K562 (cell line): ENCODE results near the gene BCAP31. TPM values are rescaled to one million over a fixed set of nuclear protein-coding genes. Genes with fewer than 3 reads are reported as not detected.

Source experiments
- ATAC-seq: fragments of 200-7000 bp; cut with Tn5 transposase; 3 replicates; pipeline ENCODE4 v1.9.1; 2020; ENCODE audit warnings: moderate library complexity
- BruUV-seq: library from RNA; stranded (reverse); fragments of 400-500 nt; replicated peaks from 2 replicates; lab custom pipeline; 2021; lab: Mats Ljungman, UMichigan
- CTCF ChIA-PET: fragments of 300-600 bp; formaldehyde crosslinking; extraction: SDS; loops from one replicate; lab custom pipeline; 2021; ENCODE audit warnings: low intra/inter-chr PET ratio; lab: Yijun Ruan, JAX
- POLR2A ChIA-PET: fragments of 300-600, 350-650 bp; sonication (Branson Sonifier 250); formaldehyde crosslinking; extraction: SDS; loops from one replicate; lab custom pipeline; 2021; ENCODE audit warnings: antibody characterized with exemption, inconsistent platforms; lab: Yijun Ruan, JAX
- DNase-seq, 4 experiments: peaks; one replicate each; pipeline versions ENCODE4 v3.0.0 to v3.0.0-alpha.2; 2011 to 2018; ENCODE audit warnings: low spot score in 3 of 4, mixed read lengths in 3 of 4; ENCODE audit errors: extremely low read depth in 1 of 4
- FAIRE-seq: peaks from 2 replicates; lab custom pipeline; 2011; peaks lifted over from hg19 to GRCh38; lab: Jason Lieb, UNC
- H2AFZ ChIP-seq: 2 replicates; pipeline ENCODE4 v1.6.0; 2011; ENCODE audit warnings: low read depth, low read length, control low read depth, inconsistent platforms
- H3K27ac ChIP-seq: fragments of 200-600 bp; 3 replicates; pipeline ENCODE4 v1.8.0; 2011; ENCODE audit warnings: low read depth, mild to moderate bottlenecking, control low read depth, inconsistent platforms, low read length, moderate library complexity, mixed read lengths; ENCODE audit errors: extremely low read depth
- H3K27me3 ChIP-seq, 2 experiments: fragments of 300-600 bp in 1 of 2; 2 replicates in 1 of 2; 3 replicates in 1 of 2; pipeline versions ENCODE4 v1.6.0 to v1.8.0; 2011; ENCODE audit warnings: inconsistent platforms in 2 of 2, low read length in 2 of 2, mild to moderate bottlenecking in 1 of 2, mixed read lengths in 1 of 2, moderate library complexity in 1 of 2; ENCODE audit not compliant: control insufficient read depth in 2 of 2, insufficient read depth in 2 of 2
- H3K36me3 ChIP-seq: fragments of 300-600 bp; 3 replicates; pipeline ENCODE4 v1.8.0; 2011; ENCODE audit warnings: mild to moderate bottlenecking, low read length, inconsistent platforms; ENCODE audit not compliant: control insufficient read depth, insufficient read depth
- H3K4me1 ChIP-seq, 2 experiments: fragments of 200-600 bp in 1 of 2; replicated peaks in 1 of 2; 2 replicates in 1 of 2; 3 replicates in 1 of 2; pipeline versions ENCODE4 v1.5.1 to v1.8.0; 2011; ENCODE audit warnings: inconsistent platforms in 2 of 2, low read length in 2 of 2, mild to moderate bottlenecking in 1 of 2, mixed read lengths in 1 of 2, moderate library complexity in 1 of 2; ENCODE audit not compliant: control insufficient read depth in 2 of 2, insufficient read depth in 2 of 2
- H3K4me2 ChIP-seq: 2 replicates; pipeline ENCODE4 v1.6.1; 2011; ENCODE audit warnings: low read length, control low read depth, inconsistent platforms, mixed read lengths; ENCODE audit not compliant: insufficient read depth
- H3K4me3 ChIP-seq: fragments of 200-600 bp; sonication (generic), shearing (Covaris generic); 2 replicates; pipeline ENCODE4 v1.5.1; 2016; ENCODE audit warnings: control low read depth, inconsistent platforms
- H3K79me2 ChIP-seq: fragments of 200-600 bp; 3 replicates; pipeline ENCODE4 v1.8.0; 2011; ENCODE audit warnings: low read length, inconsistent platforms; ENCODE audit not compliant: control insufficient read depth, insufficient read depth
- H3K9ac ChIP-seq, 2 experiments: 2 replicates each; pipeline versions ENCODE4 v1.6.0 to v1.6.1; 2011; ENCODE audit warnings: low read depth in 2 of 2, low read length in 2 of 2, control low read depth in 1 of 2, inconsistent platforms in 1 of 2, mild to moderate bottlenecking in 1 of 2, mixed read lengths in 1 of 2; ENCODE audit not compliant: insufficient read depth in 1 of 2
- H3K9me1 ChIP-seq: one replicate; pipeline ENCODE4 v1.6.0; 2011; ENCODE audit warnings: inconsistent platforms, mild to moderate bottlenecking, low read length, moderate library complexity; ENCODE audit not compliant: control insufficient read depth, insufficient read depth
- H3K9me3 ChIP-seq: replicated peaks from 2 replicates; pipeline ENCODE4 v1.5.1; 2011; ENCODE audit warnings: low read depth, low read length, inconsistent platforms; ENCODE audit not compliant: control insufficient read depth, insufficient read depth
- H4K20me1 ChIP-seq: replicated peaks from 2 replicates; pipeline ENCODE4 v1.6.1; 2011; ENCODE audit warnings: low read length, inconsistent platforms, mixed read lengths; ENCODE audit not compliant: control insufficient read depth, insufficient read depth
- CHD1 ChIP-seq: fragments of 200-600 bp; sonication (generic); IDR thresholded peaks from one replicate; pipeline ENCODE4 v1.6.1; 2012; ENCODE audit warnings: mild to moderate bottlenecking, moderate library complexity, low read length, inconsistent platforms
- NONO ChIP-seq, 2 experiments: fragments of 200-400 bp in 1 of 2; fragments of 450-650 bp in 1 of 2; formaldehyde crosslinking in 1 of 2; IDR thresholded peaks; 2 replicates each; pipeline ENCODE4 v1.6.1; 2017; ENCODE audit warnings: low read depth in 2 of 2, mild to moderate bottlenecking in 2 of 2, moderate library complexity in 2 of 2, low read length in 1 of 2
- SRSF1 ChIP-seq: fragments of 200-400 bp; formaldehyde crosslinking; IDR thresholded peaks from 2 replicates; pipeline ENCODE4 v1.6.1; 2017; ENCODE audit warnings: mild to moderate bottlenecking, low read depth, low read length, moderate library complexity
- WGBS: fragments of 100-300 bp; shearing (Covaris generic); methylation state at CpG from one replicate; pipeline ENCODE4 v1.1.6; 2016; ENCODE audit warnings: low coverage, mixed read lengths; ENCODE audit not compliant: insufficient coverage; ENCODE audit errors: missing lambda C conversion rate; 5-methylcytosine and 5-hydroxymethylcytosine counted together
- in situ Hi-C: fragments of 300-500 bp; cut with MboI; formaldehyde crosslinking; loops from 4 replicates; pipeline ENCODE4 v1.15.0; 2018; ENCODE audit warnings: inconsistent platforms, mixed read lengths
- intact Hi-C: fragments of 100-400 bp; cut with micrococcal nuclease; formaldehyde crosslinking; loops from 2 replicates; pipeline ENCODE4 v1.14.2; 2022
- polyA plus RNA-seq, 8 experiments: library from polyadenylated mRNA; depleted of rRNA in 4 of 8; stranded (reverse) in 5 of 8; unstranded in 3 of 8; fragments of >200 nt; fragmentation: Nextera tagmentation in 2 of 8; fragmentation: Illumina TruSeq in 1 of 8; extraction: Ambion mirVana in 2 of 8; extraction: Trizol in 1 of 8; gene quantifications; 2 replicates each; pipeline versions ENCODE4 v1.2.1 to v1.2.3, GENCODE V29; 2011 to 2014; ENCODE audit warnings: inconsistent platforms in 1 of 8, missing spikeins in 1 of 8
- total RNA-seq, 7 experiments: library from RNA; depleted of rRNA in 6 of 7; stranded (reverse); fragments of >200 nt in 6 of 7; fragmentation: Illumina TruSeq in 2 of 7; extraction: Trizol in 2 of 7; gene quantifications; 2 replicates each; pipeline versions ENCODE4 v1.2.1 to v1.2.3, GENCODE V29; 2011 to 2021; ENCODE audit warnings: low replicate concordance in 1 of 7
- TF ChIP-seq, protein P1 (sequence below), 2 experiments: fragments of 200-800 bp in 1 of 2; sonication (Bioruptor generic) in 1 of 2; sonication (generic) in 1 of 2; formaldehyde crosslinking in 1 of 2; IDR thresholded peaks in 1 of 2; conservative IDR thresholded peaks in 1 of 2; 2 replicates each; pipeline versions ENCODE4 v1.5.0 to v1.6.1; 2016 to 2020; ENCODE audit warnings: missing compliant biosample characterization in 1 of 2, missing genetic modification characterization in 1 of 2, missing genetic modification reagents in 1 of 2

Gene BCAP31
- total and polyA plus RNA-seq, 9 of the 15 experiments (the other 6 are each of a cell fraction or from before 2014, with no cell fraction given), result 156 to 683 (median 188) TPM

DNA sequence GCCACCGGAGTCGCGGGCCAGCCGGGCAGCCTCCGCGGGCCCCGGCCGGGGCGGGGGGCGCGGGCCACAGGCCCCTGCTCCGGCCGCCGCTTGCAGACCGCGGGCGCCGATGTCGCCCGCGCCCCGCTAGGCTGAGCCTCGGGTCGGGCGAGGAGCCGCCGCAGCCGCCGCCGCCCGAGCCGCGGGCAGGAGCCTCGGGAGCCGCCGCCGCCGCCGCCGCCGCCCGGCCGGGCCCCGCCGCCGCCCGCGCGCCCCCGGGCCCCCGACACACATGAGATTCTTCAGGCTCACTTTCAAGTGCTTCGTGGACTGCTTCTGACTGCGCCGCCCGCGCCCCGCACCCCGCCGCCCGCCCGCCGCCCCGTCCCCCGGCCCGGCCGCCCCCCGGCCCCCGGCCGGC, 36.1 kb downstream of the BCAP31 start:
- no peak for ATAC-seq
- TF ChIP-seq NONO (IDR thresholded peaks at IDR 0.05; ENCODE audit: low read depth in 2 of 2, low read length in 1 of 2) (peak in 1 of 2 experiments; percentile 6; a peak in 1 of 4 replicates), SRSF1 (no peak), CHD1 (peak; percentile 24)
- TF ChIP-seq, protein P1, sequence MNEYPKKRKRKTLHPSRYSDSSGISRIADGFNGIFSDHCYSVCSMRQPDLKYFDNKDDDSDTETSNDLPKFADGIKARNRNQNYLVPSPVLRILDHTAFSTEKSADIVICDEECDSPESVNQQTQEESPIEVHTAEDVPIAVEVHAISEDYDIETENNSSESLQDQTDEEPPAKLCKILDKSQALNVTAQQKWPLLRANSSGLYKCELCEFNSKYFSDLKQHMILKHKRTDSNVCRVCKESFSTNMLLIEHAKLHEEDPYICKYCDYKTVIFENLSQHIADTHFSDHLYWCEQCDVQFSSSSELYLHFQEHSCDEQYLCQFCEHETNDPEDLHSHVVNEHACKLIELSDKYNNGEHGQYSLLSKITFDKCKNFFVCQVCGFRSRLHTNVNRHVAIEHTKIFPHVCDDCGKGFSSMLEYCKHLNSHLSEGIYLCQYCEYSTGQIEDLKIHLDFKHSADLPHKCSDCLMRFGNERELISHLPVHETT (CRISPR knock-in tag; conservative IDR thresholded peaks at IDR 0.05 in 1 of 2, IDR thresholded peaks at IDR 0.05 in 1 of 2), result peak in 1 of 2 experiments; percentile 26; a peak in 1 of 4 replicates
- FAIRE-seq, result no peak
- Histone ChIP-seq H3K4me3 (no peak overlapping the region), H3K79me2 (peaks cover 37% of the 10 kb centered on the region), H3K9me3 (peaks cover 1% of the 10 kb centered on the region; the same call in 1 of the 2 replicates), H3K27me3 (no peaks in the 10 kb centered on the region), H3K9me1 (peaks cover 4% of the 10 kb centered on the region), H3K36me3 (peaks cover 33% of the 10 kb centered on the region; the same call in 1 of the 3 replicates), H3K9ac (peak overlapping the region in 1 of 2 experiments; percentile 58; a peak in 1 of 4 replicates), H2AFZ (no peak overlapping the region), H3K4me2 (no peak overlapping the region), H4K20me1 (peaks cover 13% of the 10 kb centered on the region), H3K4me1 (peaks cover 16 to 69% of the 10 kb centered on the region in 2 experiments; a peak in 4 of 5 replicates), H3K27ac (no peak overlapping the region)
- POLR2A ChIA-PET, result no interaction called here
- peak in 1 of 4 experiments; percentile 33 for DNase-seq
- intact Hi-C loops, result no loop called here
- CTCF ChIA-PET, result no interaction called here
- in situ Hi-C loops, result no loop called here
- BruUV-seq, result no TSS peak
- no CpG with 5 or more reads among the region's 69 CpGs for WGBS
